HEK293 (cell line): ENCODE measurements around the gene B3GAT1.

ENCODE experiments used
- CTCF ChIA-PET: fragments of 350-600 bp; formaldehyde crosslinking; extraction: SDS; loops from one replicate; lab custom pipeline; 2021; ENCODE audit warnings: antibody characterized with exemption; lab: Yijun Ruan, JAX
- POLR2A ChIA-PET: fragments of 300-600 bp; formaldehyde crosslinking; extraction: SDS; loops from one replicate; lab custom pipeline; 2020; ENCODE audit warnings: antibody characterized with exemption, inconsistent platforms; lab: Yijun Ruan, JAX
- H3K27ac ChIP-seq: fragments of 200-500 bp; sonication (Bioruptor generic); 2 replicates; pipeline ENCODE4 v1.5.1; 2014; ENCODE audit warnings: low read depth, low read length, control low read depth, inconsistent platforms; ENCODE audit errors: extremely low read depth
- H3K36me3 ChIP-seq, 2 experiments: fragments of 200-500 bp in 1 of 2; sonication (Bioruptor generic) in 1 of 2; 1 replicate in 1 of 2; 2 replicates in 1 of 2; pipeline ENCODE4 v1.5.1; 2014 to 2017; ENCODE audit warnings: inconsistent platforms in 2 of 2, low read length in 2 of 2; ENCODE audit not compliant: control insufficient read depth in 2 of 2, insufficient read depth in 1 of 2
- H3K4me1 ChIP-seq: fragments of 200-500 bp; sonication (Bioruptor generic); 2 replicates; pipeline ENCODE4 v1.5.1; 2014; ENCODE audit warnings: mild to moderate bottlenecking, low read length, inconsistent platforms; ENCODE audit not compliant: control insufficient read depth, insufficient read depth
- H3K4me3 ChIP-seq: 2 replicates; pipeline ENCODE4 v1.5.1; 2011; ENCODE audit warnings: low read depth, mild to moderate bottlenecking, control low read depth, low read length, moderate library complexity
- H3K9me3 ChIP-seq: fragments of 200-500 bp; sonication (Bioruptor generic); 2 replicates; pipeline ENCODE4 v1.5.1; 2014; ENCODE audit warnings: low read depth, low read length, inconsistent platforms; ENCODE audit not compliant: control insufficient read depth, insufficient read depth
- BCL11B ChIP-seq: fragments of 450-650 bp; formaldehyde crosslinking; IDR thresholded peaks from 2 replicates; pipeline ENCODE4 v1.5.1; 2016; ENCODE audit warnings: low read depth, missing biosample characterization, missing genetic modification characterization
- IKZF3 ChIP-seq: fragments of 450-650 bp; IDR thresholded peaks from 2 replicates; pipeline ENCODE4 v1.5.0; 2018; ENCODE audit warnings: missing biosample characterization, mild to moderate bottlenecking, missing genetic modification characterization, moderate library complexity
- SETDB1 ChIP-seq: IDR thresholded peaks from one replicate; pipeline ENCODE4 v1.6.1; 2017; ENCODE audit warnings: mild to moderate bottlenecking, low read length, moderate library complexity, mixed read lengths; ENCODE audit not compliant: insufficient read length
- ZBTB44 ChIP-seq: fragments of 450-650 bp; IDR thresholded peaks from 2 replicates; pipeline ENCODE4 v1.5.1; 2018; ENCODE audit warnings: missing biosample characterization, mild to moderate bottlenecking, missing genetic modification characterization
- ZBTB8A ChIP-seq: fragments of 450-650 bp; formaldehyde crosslinking; IDR thresholded peaks from 2 replicates; pipeline ENCODE4 v1.5.1; 2016; ENCODE audit warnings: missing biosample characterization, missing genetic modification characterization
- ZNF138 ChIP-seq: fragments of 450-650 bp; formaldehyde crosslinking; IDR thresholded peaks from 2 replicates; pipeline ENCODE4 v1.5.1; 2016; ENCODE audit warnings: missing biosample characterization, missing genetic modification characterization, borderline replicate concordance
- ZNF24 ChIP-seq: fragments of 450-650 bp; formaldehyde crosslinking; IDR thresholded peaks from 2 replicates; pipeline ENCODE4 v1.5.1; 2016; ENCODE audit warnings: missing biosample characterization, missing genetic modification characterization
- ZNF366 ChIP-seq: fragments of 450-650 bp; formaldehyde crosslinking; conservative IDR thresholded peaks from 2 replicates; pipeline ENCODE4 v1.5.1; 2016; ENCODE audit warnings: missing biosample characterization, missing genetic modification characterization
- ZNF37A ChIP-seq: fragments of 450-650 bp; IDR thresholded peaks from 2 replicates; pipeline ENCODE4 v1.5.1; 2018; ENCODE audit warnings: missing biosample characterization, missing genetic modification characterization
- ZNF510 ChIP-seq: fragments of 450-650 bp; formaldehyde crosslinking; IDR thresholded peaks from 2 replicates; pipeline ENCODE4 v1.5.1; 2018; ENCODE audit warnings: mild to moderate bottlenecking, missing genetic modification characterization, missing biosample characterization; ENCODE audit not compliant: insufficient replicate concordance
- ZNF521 ChIP-seq: fragments of 450-650 bp; formaldehyde crosslinking; IDR thresholded peaks from 2 replicates; pipeline ENCODE4 v1.5.1; 2017; ENCODE audit warnings: missing biosample characterization, mild to moderate bottlenecking, missing genetic modification characterization
- ZNF654 ChIP-seq: fragments of 450-650 bp; formaldehyde crosslinking; IDR thresholded peaks from 2 replicates; pipeline ENCODE4 v1.5.1; 2016; ENCODE audit warnings: low read depth, missing biosample characterization, missing genetic modification characterization
- ZNF707 ChIP-seq: fragments of 450-650 bp; formaldehyde crosslinking; IDR thresholded peaks from 2 replicates; pipeline ENCODE4 v1.5.1; 2016; ENCODE audit warnings: missing biosample characterization, missing genetic modification characterization
- TF ChIP-seq, protein P1 (sequence below): IDR thresholded peaks from 2 replicates; pipeline ENCODE4 v1.6.1; 2011; ENCODE audit warnings: mild to moderate bottlenecking, low read depth, low read length, borderline replicate concordance
- TF ChIP-seq, protein P2 (sequence below): fragments of 450-650 bp; formaldehyde crosslinking; IDR thresholded peaks from 2 replicates; pipeline ENCODE4 v1.5.1; 2017; ENCODE audit warnings: missing biosample characterization, missing genetic modification characterization
- TF ChIP-seq, protein P3 (sequence below): fragments of 450-650 bp; formaldehyde crosslinking; optimal IDR thresholded peaks from 2 replicates; pipeline ENCODE3; 2016; ENCODE audit warnings: missing biosample characterization, mild to moderate bottlenecking, missing genetic modification characterization
- TF ChIP-seq, protein P4 (sequence below): fragments of 450-650 bp; formaldehyde crosslinking; IDR thresholded peaks from 2 replicates; pipeline ENCODE4 v1.5.1; 2017; ENCODE audit warnings: missing biosample characterization, missing genetic modification characterization
- TF ChIP-seq, protein P5 (sequence below): fragments of 450-650 bp; formaldehyde crosslinking; IDR thresholded peaks from 2 replicates; pipeline ENCODE4 v1.5.1; 2017; ENCODE audit warnings: missing biosample characterization, missing genetic modification characterization

B3GAT1 gene

DNA sequence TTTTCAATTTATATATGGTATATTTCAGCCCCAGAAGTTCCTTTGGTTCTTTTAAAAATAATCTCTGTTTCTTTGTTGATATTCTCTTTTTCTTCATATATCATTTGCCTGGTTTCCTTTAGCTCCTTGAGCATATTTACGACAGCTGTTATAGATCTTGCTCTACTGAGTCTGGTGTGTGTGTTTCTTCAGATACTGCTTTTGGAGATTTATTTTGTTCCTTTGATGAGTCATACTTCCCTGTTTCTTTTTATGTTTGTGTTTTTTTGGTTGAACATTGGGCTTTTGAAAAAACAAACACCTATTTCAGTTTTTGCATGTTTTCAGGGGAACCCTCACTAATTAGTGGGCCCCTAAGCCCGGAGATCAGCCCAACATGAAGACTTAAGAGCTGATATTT, 56.9 kb downstream of the B3GAT1 start:
- no peak overlapping the region for H3K27ac ChIP-seq
- no peaks in the 10 kb centered on the region for H3K9me3 ChIP-seq
- no peak overlapping the region for H3K4me3 ChIP-seq
- H3K36me3 ChIP-seq = peaks cover 0 to 17% of the 10 kb centered on the region in 2 experiments; a peak in 2 of 3 replicates
- TF ChIP-seq ZNF138 (tag by site-specific recombination) (no peak), ZBTB8A (no peak), IKZF3 (tag by site-specific recombination) (no peak), ZNF37A (tag by site-specific recombination) (no peak)
- TF ChIP-seq, protein P1, sequence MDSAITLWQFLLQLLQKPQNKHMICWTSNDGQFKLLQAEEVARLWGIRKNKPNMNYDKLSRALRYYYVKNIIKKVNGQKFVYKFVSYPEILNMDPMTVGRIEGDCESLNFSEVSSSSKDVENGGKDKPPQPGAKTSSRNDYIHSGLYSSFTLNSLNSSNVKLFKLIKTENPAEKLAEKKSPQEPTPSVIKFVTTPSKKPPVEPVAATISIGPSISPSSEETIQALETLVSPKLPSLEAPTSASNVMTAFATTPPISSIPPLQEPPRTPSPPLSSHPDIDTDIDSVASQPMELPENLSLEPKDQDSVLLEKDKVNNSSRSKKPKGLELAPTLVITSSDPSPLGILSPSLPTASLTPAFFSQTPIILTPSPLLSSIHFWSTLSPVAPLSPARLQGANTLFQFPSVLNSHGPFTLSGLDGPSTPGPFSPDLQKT = no peak
- POLR2A ChIA-PET = no interaction called here
- H3K4me1 ChIP-seq = no peaks in the 10 kb centered on the region
- CTCF ChIA-PET = interaction anchor here (0.7 to 1.1 kb wide), 2 partner anchors 460 to 720 kb away, joined by 3 to 4 read pairs; no protein-coding TSS in a partner anchor

DNA sequence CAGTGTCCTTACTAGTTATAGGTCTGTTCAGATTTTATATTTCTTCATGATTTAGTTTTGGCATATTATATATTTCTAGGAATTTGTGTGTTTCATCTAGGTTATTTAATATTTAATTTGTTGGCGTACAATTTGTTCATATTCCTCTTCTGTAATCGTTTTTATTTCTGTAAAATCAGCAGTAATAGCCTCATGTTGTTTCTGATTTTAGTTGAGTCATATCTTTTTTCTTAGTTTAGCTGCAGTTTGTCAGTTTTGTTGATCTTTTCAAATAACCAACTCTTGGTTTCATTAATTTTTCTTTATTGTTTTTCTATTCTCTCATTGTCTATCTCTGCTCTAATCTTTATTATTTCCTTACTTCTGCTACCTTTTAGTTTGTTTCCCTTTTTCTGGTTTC, 59.9 kb downstream of the B3GAT1 start:
- TF ChIP-seq ZNF707 (tag by site-specific recombination) = no peak
- TF ChIP-seq ZNF654 (tag by site-specific recombination) = no peak
- no peak for TF ChIP-seq ZNF366 (tag by site-specific recombination)
- TF ChIP-seq ZBTB44 (tag by site-specific recombination) = no peak
- no peak for TF ChIP-seq ZNF510
- TF ChIP-seq SETDB1 = no peak
- TF ChIP-seq, protein P2, sequence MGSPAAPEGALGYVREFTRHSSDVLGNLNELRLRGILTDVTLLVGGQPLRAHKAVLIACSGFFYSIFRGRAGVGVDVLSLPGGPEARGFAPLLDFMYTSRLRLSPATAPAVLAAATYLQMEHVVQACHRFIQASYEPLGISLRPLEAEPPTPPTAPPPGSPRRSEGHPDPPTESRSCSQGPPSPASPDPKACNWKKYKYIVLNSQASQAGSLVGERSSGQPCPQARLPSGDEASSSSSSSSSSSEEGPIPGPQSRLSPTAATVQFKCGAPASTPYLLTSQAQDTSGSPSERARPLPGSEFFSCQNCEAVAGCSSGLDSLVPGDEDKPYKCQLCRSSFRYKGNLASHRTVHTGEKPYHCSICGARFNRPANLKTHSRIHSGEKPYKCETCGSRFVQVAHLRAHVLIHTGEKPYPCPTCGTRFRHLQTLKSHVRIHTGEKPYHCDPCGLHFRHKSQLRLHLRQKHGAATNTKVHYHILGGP (tag by site-specific recombination) = no peak
- no peak for TF ChIP-seq ZNF521 (tag by site-specific recombination)
- TF ChIP-seq, protein P3, sequence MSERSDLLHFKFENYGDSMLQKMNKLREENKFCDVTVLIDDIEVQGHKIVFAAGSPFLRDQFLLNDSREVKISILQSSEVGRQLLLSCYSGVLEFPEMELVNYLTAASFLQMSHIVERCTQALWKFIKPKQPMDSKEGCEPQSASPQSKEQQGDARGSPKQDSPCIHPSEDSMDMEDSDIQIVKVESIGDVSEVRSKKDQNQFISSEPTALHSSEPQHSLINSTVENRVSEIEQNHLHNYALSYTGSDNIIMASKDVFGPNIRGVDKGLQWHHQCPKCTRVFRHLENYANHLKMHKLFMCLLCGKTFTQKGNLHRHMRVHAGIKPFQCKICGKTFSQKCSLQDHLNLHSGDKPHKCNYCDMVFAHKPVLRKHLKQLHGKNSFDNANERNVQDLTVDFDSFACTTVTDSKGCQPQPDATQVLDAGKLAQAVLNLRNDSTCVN = no peak
- TF ChIP-seq, protein P4, sequence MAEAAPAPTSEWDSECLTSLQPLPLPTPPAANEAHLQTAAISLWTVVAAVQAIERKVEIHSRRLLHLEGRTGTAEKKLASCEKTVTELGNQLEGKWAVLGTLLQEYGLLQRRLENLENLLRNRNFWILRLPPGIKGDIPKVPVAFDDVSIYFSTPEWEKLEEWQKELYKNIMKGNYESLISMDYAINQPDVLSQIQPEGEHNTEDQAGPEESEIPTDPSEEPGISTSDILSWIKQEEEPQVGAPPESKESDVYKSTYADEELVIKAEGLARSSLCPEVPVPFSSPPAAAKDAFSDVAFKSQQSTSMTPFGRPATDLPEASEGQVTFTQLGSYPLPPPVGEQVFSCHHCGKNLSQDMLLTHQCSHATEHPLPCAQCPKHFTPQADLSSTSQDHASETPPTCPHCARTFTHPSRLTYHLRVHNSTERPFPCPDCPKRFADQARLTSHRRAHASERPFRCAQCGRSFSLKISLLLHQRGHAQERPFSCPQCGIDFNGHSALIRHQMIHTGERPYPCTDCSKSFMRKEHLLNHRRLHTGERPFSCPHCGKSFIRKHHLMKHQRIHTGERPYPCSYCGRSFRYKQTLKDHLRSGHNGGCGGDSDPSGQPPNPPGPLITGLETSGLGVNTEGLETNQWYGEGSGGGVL (tag by site-specific recombination) = no peak
- TF ChIP-seq ZNF24 (tag by site-specific recombination) = no peak
- no peak for TF ChIP-seq BCL11B (tag by site-specific recombination)
- TF ChIP-seq, protein P5, sequence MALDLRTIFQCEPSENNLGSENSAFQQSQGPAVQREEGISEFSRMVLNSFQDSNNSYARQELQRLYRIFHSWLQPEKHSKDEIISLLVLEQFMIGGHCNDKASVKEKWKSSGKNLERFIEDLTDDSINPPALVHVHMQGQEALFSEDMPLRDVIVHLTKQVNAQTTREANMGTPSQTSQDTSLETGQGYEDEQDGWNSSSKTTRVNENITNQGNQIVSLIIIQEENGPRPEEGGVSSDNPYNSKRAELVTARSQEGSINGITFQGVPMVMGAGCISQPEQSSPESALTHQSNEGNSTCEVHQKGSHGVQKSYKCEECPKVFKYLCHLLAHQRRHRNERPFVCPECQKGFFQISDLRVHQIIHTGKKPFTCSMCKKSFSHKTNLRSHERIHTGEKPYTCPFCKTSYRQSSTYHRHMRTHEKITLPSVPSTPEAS (tag by site-specific recombination) = no peak
- CTCF ChIA-PET = interaction anchor here (0.7 kb wide), 1 partner anchor 124 kb away, joined by 4 read pairs; no protein-coding TSS in a partner anchor

More for the DNA sequence above, 59.9 kb downstream of the B3GAT1 start:
- H3K27ac ChIP-seq = no peak overlapping the region
- H3K9me3 ChIP-seq = no peaks in the 10 kb centered on the region
- H3K36me3 ChIP-seq = peaks cover 0 to 17% of the 10 kb centered on the region in 2 experiments; a peak in 2 of 3 replicates
- POLR2A ChIA-PET = interaction anchor here (0.7 kb wide), 1 partner anchor 51 kb away, joined by 3 read pairs; no protein-coding TSS in a partner anchor
- no peak overlapping the region for H3K4me3 ChIP-seq
- H3K4me1 ChIP-seq = no peaks in the 10 kb centered on the region
